HG02678 (cell line): ENCODE data around the gene ELOB.

ENCODE experiments used
- ATAC-seq: cut with Tn5 transposase; IDR thresholded peaks from one replicate; pipeline ENCODE4 v1.9.1; 2021; ENCODE audit warnings: mild to moderate bottlenecking, moderate library complexity; ENCODE audit not compliant: unreplicated experiment

Gene ELOB

GRCh38 chr16:2811703-2812471, 34.8 kb upstream of the ELOB start:
- no peak for ATAC-seq

- no peak for ATAC-seq
These were observed 33.6 kb upstream of the ELOB start for GRCh38 chr16:2810651-2811050.

DNA sequence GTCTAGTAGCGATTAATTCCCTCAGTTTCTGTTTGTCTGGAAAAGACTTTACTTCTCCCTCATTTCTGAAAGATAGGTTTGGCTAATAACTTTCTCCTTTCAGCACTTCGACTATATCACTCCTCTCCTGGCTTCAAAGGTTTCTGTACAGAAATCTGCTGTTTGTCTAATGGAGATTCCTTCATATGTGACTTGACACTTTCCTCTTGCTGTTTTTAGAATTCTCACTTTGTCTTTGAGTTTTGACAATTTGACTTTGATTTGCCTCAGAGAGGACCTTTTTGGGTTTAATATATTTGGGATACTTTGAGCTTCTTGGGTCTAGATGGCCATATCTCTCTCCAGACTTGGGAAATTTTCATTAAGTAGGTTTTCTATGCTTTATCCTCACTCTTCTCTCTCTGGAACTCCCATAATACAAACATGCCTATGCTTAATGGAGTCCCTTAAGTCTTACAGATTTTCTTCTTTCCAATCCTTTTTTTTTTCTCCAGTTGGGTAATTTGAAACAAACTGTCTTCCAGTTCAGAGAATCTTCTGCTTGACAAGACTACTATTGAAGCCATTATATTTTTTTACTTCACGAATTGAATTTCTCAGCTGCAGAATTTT, 32.2 kb upstream of the ELOB start:
- ATAC-seq = no peak

DNA sequence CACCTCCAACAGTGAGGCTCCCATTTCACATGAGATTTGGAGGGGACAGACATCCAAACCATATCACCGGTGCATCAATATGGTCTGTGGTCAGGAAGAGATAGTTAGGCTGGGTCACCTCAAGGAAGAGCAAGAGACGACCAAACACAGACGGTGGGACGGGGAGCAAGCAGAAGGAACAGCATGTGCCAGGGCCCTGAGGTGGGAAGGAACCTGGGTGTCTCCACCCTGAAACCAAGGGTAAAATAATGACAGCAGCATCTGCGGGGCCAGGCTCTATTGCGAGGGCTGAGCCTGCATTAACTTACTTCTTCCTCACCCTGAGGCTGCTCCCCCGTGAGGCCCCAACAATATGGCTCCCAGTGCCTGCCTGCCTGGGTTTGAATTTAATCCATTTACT, 31.1 kb upstream of the ELOB start:
- no peak for ATAC-seq

- no peak for ATAC-seq
These were observed 29.2 kb upstream of the ELOB start for GRCh38 chr16:2806286-2806685.

GRCh38 chr16:2804728-2805127, 27.6 kb upstream of the ELOB start:
- no peak for ATAC-seq

DNA sequence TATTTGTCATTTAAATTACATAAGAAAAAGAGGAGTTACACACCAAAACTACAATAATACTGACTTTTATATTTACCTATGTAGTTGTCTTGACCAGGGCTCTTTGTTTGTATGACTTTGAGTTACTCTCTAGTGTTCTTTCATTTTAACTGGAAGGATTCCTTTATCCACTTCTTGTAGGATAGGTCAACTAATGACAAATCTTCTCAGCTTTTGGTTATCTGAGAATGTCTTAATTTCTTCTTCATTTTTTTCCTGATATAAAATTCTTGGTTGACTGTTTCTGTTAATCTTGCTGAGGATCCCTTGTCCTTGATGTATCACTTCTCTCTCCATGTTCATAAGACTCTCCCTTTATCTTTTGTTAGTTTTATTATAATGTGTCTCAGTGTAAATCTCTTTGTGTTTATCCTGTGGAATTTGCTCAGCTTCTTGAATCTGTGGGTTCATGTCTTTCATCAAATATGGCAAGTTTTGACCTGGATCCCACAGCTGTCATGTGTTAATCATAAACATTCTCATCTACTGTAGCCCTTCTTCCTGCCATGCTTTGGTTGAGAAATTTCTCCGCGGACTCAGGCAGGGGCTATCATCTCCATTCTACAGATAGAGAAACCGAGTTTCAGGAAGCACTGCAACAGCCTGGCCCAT, 26.6 kb upstream of the ELOB start:
- ATAC-seq = no peak

- no peak for ATAC-seq
These were observed 22.8 kb upstream of the ELOB start for GRCh38 chr16:2799859-2800226.

- no peak for ATAC-seq
These were observed 22.3 kb upstream of the ELOB start for GRCh38 chr16:2799205-2799858.

GRCh38 chr16:2798723-2799204, 21.7 kb upstream of the ELOB start:
- no peak for ATAC-seq

GRCh38 chr16:2795395-2796143, 18.5 kb upstream of the ELOB start:
- no peak for ATAC-seq

- ATAC-seq = no peak
These were observed 15.9 kb upstream of the ELOB start for GRCh38 chr16:2792940-2793339.

DNA sequence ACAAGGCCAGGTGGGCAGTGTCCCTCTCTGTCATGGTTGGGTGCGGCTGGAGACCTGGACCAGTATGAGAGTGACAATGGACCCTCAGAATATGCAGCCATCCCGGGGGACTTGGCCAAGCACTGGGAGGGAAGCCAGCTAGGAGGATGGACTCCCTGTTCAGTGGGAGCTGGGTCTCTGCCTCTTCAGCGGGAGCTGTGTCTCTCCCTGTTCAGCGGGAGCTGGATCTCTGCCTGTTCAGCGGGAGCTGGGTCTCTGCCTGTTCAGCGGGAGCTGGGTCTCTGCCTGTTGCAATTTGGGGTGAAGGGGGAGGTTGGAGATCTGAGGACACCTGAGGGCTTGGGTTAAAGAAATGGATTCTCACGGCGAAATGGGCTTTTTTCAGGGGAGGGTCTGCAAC, 14.1 kb upstream of the ELOB start:
- no peak for ATAC-seq

DNA sequence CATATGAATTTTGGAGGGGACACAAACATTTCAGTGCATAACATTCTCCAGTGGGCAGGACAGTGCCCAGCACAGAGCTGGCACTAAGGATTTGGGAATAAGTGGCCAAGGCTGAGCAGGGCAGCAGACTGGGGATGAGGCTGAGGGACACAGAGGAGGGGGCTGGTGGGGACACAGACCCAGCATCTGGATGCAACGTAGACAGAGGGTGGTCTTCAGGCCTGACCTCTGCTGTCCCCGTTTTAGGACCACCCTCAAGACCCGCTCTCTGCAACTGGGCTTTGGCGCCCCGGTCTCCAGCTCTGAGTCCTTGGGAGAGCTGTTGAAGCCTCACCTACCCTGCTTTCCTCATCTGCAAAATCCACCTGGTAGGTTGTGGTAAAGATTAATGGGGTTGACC, 13.6 kb upstream of the ELOB start:
- no peak for ATAC-seq

GRCh38 chr16:2787961-2788360, 10.9 kb upstream of the ELOB start:
- ATAC-seq = no peak

- ATAC-seq = no peak
These were observed 10.3 kb upstream of the ELOB start, which contains the start of gene PRSS33 for GRCh38 chr16:2787406-2787805. PRSS33 (minus strand) TSS chr16:2787560; CDS start chr16:2786547, 1,013 bp downstream.

GRCh38 chr16:2786826-2787151, 9.7 kb upstream of the ELOB start:
- no peak for ATAC-seq

GRCh38 chr16:2786061-2786825, 9.2 kb upstream of the ELOB start:
- ATAC-seq = no peak

DNA sequence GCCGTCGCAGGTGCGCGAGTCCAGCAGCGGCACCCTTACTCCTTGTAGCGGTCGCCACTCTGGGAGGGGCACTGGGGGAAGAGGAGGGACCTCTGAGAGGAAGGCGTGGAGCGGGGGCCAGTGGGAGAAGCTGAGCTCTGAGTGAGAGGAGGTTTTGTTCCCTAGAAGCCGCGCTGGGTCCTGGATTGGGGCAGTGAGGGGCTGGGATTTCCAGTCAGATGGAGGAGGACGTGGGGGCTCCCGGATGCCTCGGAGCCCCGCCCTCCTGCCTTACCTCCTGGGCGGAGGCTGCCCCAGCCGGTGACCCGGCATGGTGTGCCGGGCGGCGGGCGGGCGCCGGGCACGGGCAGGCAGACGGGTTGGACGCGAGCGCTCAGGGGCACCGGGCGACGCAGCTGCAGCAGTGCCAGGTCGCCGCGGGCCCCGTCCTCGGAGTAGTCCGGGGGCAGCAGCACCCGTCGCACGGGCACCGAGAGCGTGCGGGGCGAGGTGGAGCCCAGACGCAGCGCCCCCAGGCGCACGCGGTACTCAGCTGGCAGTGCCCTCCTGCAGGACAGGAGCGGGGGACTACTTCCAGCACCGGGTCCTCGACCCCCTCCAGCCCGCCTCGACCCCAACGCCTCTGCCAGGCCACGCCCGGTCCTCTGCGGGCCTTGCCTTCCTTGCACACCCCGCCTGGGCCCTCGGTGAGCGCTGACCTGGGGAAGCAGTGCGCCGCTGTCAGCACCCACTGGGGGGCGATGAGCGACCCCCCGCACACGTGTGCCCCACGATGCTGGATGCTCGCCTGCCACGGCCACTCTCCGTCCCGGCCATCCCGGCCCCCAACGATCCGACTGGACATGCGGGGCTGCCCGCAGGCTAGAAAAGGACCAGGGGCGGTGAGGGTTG, 8.3 kb upstream of the ELOB start:
- no peak for ATAC-seq
